GM15510 (cell line): ENCODE data around the gene HSD17B8.

Experiments
- POLR2A ChIP-seq: IDR thresholded peaks from 3 replicates; pipeline ENCODE4 v1.6.1; 2011; ENCODE audit warnings: borderline replicate concordance; ENCODE audit not compliant: insufficient read length; ENCODE audit errors: extremely low read depth

Gene HSD17B8

GRCh38 chr6:33251395-33252012 lies 47.0 kb downstream of the HSD17B8 start:
- no peak for TF ChIP-seq POLR2A

DNA sequence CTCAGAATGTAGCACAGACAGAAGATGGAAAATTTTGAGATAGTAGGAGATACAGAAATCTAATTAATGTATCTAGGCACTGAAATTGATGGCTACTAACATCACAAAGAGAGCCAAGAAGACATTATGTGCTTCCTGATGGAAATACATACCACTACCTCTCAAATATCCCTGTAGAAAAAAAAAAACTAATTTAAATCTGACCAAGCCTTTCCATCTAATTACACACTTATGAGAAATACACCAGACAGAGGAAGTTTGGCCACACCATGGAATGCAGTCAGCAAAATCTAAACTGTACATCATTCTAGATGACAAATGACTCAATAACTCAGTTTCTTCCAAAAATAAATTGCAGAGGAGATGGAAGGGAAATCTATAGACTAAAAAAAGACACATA lies 48.3 kb downstream of the HSD17B8 start:
- no peak for TF ChIP-seq POLR2A

GRCh38 chr6:33254591-33254990 lies 50.1 kb downstream of the HSD17B8 start:
- no peak for TF ChIP-seq POLR2A
